GM18951 (cell line): ENCODE data around the gene KLHDC1.
A peak's percentile ranks its signal among the peaks of the same experiment; 100 is the strongest.
"Not testable (repeated sequence)": the region's sequence is repeated elsewhere in the genome, so short reads cannot be mapped to it uniquely, and the experiment has no call there.

Experiments
- POLR2A ChIP-seq: IDR thresholded peaks from 4 replicates; pipeline ENCODE4 v1.6.1; 2011; ENCODE audit warnings: mild to moderate bottlenecking; ENCODE audit not compliant: insufficient read length, insufficient read depth; ENCODE audit errors: extremely low read depth
- in situ Hi-C: fragments of 300-500 bp; cut with MboI; formaldehyde crosslinking; loops from one replicate; pipeline ENCODE4 v1.12.0; 2022; ENCODE audit warnings: low sequenced_read_pairs, mixed read lengths, inconsistent platforms; ENCODE audit not compliant: unreplicated experiment

The KLHDC1 gene

DNA sequence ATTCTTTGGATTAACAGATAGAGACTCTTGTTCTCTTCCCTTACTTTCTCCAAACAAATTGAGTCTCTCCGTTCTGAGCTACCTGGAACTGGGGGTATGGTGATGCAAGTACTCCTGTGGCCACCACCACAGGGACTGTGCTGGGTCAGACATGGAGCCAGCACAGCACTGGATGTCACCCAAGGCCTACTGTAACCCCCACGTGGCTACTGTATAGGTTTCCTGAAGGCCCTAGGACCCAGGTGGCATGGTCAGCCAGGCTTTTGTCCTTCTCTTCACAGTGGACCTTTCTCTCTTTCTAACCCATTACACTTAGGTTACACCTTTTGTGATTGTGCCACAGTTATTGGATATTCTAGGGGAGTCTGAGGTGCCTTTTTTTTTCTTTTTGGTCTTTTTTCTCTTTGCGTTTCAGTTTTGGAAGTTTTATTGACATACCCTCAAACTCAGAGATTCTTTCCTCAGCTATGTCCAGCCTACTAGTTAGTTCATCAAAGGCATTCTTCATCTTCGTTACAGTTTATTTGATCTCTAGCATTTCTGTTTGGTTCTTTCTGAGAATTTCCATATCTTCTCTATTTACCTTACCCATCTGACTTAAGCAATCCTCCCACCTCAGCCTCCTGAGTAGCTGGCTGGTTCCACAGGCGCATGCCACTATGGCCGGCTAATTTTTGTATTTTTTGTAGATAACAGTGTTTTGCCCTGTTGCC, 69.1 kb downstream of the KLHDC1 start:
- in situ Hi-C loops = no loop called here
- no peak for TF ChIP-seq POLR2A

DNA sequence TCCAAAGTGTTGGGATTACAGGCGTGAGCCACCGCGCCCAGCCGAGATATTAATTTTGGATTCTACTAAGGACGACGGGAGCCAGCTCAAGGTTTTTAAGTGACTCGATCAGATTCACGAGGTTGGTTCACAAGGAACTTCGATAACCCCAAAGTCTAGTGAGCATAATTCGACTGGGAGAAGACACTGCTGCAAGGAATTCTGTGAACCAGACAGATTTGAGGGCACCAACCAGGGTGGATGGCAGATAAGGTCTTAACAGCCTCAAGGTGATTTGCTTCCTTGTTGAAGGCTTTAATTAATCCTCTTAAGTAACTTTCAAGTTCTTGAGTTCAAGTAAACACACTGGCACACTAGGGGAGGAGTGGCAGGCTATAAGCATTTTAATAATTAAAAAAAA, 73.9 kb downstream of the KLHDC1 start:
- in situ Hi-C loops = no loop called here
- TF ChIP-seq POLR2A = no peak

DNA sequence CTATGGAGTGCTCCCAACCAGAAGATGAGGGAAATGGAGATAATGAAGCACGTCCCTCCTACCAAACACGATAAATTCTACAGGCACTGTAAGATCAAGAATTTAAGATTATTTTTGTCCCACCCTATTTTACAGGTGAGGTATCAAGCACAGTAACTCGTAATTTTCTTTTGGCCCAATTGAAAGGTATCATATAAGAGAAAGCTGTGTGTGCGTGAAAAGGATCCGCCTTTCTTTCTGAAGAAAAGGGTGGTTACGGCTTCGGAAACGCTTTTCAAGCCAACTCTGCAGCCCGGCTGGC, 74.3 kb downstream of the KLHDC1 start:
- in situ Hi-C loops = no loop called here
- TF ChIP-seq POLR2A = no peak

DNA sequence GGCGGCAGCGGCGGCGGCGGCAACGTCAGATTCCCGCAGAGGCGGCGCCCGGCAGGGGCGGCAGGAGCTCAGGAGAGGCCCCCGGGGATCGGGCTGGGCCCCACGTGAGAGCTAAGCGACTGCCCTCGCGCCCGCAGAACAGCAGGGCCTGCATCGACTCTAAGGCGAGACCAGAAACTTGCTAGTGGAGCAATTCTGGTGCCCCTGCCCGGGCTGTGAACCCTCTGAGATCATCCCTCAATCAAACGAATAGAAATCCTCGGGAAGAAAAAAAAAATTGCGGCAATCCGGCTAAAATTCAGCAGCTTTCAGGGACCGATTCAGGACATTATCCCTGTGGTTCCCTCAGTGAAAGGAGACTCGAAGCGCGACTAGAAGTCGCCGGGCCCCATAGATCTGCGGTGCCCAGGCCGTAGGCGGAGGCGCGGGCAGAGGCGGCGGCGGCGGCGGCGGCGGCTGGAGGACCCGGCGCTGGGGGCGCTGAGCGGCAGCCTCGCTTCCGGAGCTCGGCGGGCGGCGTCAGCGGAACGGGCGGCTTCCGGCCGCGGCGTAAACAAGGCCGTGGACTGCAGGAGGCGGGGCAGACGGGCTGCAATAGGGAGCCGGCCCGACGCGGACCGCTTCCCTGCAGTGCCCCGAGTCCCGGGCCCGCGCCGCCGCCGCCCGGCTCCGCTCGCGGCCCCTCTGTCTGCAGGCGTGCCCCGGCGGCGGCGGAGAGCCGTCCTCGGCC, 74.8 kb downstream of the KLHDC1 start, which contains the start of gene KLHDC2:
KLHDC2 (plus strand) TSS at position 583 of the 730 bp plus-strand sequence. CDS start 316 bp downstream, outside the sequence.
- in situ Hi-C loops = no loop called here
- peak; percentile 75 for TF ChIP-seq POLR2A

DNA sequence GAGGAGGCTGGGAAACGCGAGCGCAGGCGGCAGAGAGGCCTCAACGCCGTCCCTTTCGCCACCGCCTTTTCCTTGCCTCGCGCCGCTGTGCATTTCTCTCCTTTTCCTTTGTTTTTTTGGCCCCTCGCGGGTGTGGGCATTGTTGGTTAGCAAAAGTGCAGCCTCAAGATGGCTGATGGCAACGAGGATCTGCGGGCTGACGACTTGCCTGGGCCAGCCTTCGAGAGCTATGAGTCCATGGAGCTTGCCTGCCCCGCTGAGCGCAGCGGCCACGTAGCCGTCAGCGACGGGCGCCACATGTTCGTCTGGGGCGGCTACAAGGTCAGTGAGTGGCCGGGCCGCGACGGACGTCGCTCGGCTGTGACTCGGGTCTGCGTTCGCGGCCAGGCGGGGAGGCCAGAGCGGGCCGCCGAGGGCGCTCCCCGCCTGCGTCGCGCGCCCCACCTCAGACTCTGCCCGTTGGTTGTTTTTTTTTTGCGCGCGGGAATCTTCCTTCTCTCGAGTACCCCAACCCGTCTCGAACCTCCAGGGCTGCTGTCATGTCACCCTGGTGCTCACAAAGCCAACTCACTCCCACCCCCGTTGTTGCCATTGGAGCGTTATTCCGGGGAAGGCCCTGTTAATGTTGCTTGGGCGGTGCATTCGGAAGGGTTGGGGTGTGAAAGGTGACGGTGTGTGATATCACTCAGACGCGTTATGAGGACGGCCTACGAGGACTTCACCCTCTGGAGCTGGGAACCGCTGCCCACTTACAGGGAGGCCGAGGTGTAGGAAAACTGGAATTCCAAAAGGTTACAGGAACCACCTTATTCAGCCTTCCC, 75.6 kb downstream of the KLHDC1 start:
- no peak for TF ChIP-seq POLR2A
- in situ Hi-C loops = no loop called here

DNA sequence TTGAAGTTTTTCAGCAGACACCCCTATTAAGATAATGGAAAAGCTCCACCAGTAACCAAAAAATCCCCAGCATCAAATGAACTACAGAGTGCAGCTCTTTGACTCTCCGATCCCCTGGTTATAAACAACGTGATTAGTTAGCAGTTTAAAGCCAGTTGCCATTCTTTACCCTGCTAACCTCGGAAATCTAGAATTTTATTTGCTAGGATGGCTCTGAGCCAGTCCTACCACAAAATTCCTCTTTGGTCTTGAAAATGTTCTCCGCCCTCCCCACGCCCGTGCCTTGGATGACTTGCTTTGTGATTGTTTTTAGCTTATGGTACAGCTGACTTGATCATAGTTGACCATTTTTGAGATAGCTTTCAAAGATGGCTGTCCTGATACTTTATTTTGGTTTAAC, 76.3 kb downstream of the KLHDC1 start:
- in situ Hi-C loops = no loop called here

DNA sequence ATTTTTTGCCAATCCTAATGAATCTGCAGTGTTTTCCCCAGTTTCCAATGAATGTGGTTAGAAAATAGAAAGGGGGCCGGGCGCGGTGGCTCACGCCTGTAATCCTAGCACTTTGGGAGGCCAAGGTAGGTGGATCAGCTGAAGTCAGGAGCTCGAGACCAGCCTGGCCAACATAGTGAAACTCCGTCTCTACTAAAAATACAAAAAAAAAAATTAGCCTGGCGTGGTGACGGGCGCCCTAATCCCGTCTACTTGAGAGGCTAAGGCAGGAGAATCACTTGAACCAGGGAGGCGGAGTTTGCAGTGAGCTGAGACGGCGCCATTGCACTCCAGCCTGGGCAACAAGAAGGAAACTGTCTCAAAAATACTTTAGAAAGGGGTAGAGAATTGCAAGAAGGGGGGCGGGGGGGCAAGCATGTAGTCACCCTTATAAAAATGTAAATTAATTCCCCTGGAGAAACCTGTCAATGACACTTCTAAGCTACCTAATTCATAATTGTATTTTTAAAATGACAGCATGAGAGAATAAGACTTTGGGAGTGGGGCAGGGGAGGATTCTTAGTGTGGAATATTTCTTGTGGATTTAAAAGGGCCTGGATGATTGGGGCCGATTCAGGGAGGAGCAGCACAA, 76.8 kb downstream of the KLHDC1 start:
- in situ Hi-C loops = no loop called here
- no peak for TF ChIP-seq POLR2A

More for the DNA sequence above, 76.3 kb downstream of the KLHDC1 start:
- TF ChIP-seq POLR2A = no peak

DNA sequence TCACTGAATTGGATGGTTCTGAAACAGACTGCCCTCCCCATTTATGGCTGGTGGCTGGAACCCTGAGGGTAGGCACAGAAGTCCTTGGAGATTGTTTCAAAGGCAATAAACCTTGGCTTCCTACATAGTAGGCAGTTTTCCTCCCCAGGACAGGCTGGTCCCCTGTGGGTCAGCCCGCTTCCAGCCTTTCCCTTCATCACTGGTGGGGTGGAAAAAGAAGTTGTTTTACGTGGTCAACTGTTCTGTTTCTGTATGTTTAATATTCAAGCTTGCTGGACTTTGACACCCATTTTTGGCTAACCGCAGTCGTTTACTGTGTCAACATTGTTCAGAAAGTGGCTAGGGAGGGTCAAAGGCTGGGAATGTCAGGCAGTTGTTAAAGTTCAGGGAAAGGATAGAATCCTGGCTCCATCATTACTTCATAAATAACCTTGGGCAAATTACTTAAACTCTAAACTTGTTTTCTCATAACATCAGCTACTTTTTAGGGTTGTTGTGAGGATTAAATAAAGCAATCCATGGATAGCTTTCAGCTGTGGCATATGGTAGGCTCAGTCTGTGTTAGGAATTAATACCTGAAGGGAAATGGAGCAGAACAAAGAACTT, 77.4 kb downstream of the KLHDC1 start:
- no peak for TF ChIP-seq POLR2A

DNA sequence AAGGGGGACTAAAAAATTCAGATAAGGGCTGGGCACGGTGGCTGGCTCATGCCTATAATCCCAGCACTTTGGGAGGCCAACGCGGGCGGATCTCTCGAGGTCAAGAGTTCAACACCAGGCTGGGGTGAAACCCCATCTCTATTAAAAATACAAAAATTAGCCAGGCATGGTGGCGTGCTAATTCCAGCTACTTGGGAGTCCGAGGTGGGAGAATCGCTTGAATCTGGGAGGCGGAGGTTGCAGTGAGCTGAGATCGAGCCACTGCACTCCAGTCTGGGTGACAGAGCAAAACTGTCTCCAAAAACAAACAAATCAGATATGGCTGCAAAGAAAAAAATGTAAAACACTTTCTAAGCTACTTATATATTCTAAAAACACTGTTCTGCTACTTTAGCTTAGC, 78.8 kb downstream of the KLHDC1 start:
- in situ Hi-C loops = not testable (repeated sequence)

More for the DNA sequence above, 77.4 kb downstream of the KLHDC1 start:
- in situ Hi-C loops = no loop called here

DNA sequence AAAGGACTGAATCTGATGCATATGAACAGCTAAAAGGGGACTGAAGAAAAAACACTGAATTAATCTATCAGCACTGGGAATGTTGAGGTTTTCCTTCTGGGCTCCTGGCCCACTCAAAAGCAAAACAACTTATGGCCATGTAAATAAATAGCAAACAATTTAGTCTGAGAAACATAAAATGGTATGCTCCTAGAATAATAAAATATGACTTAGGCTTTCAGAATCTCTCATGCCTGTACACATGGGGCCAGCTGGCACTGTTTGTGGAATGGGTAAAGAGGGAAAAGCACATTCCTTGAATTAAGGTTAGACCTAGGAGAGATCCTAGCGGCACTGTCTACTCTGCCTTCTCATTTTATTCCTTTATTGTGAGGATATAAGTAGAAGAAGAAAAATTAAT, 81.2 kb downstream of the KLHDC1 start:
- in situ Hi-C loops = no loop called here

DNA sequence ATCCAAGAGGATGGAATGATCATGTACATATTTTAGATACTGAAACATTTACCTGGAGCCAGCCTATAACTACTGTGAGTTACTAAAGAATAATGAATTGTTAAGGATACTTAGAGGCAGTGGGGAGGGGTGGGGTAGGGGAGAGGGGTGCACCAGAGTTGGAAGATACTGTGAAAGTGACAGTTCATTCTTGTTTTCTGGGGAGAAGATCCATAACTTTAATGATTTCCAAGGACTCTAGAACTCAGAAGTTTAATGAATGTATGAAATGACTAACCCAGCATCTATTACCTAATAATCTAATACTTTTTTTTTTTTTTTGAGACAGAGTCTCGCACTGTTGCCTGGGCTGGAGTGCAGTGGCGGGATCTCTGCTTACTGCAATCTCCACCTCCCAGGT, 85.5 kb downstream of the KLHDC1 start:
- in situ Hi-C loops = no loop called here
- TF ChIP-seq POLR2A = no peak

More for the DNA sequence above, 81.2 kb downstream of the KLHDC1 start:
- TF ChIP-seq POLR2A = no peak

DNA sequence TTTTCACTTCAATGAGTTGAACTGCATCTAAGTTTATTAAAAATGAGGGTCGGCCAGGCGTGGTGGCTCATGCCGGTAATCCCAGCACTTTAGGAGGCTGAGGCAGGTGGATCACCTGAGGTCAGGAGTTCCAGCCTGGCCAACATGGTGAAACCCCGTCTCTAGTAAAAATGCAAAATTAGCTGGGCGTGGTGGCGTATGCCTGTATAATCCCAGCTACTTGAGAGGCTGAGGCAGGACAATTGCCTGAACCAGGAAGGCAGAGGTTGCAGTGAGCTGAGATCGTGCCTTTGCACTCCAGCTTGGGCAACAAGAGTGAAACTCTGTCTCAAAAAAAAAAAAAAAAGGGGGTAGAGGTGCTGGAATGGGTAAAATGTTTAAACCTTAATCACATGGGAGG, 88.1 kb downstream of the KLHDC1 start:
- in situ Hi-C loops = not testable (repeated sequence)
